Spleen (tissue), 11 donors: Measurements from ENCODE around the gene TNRC6B. TPM values are rescaled to one million over a fixed set of nuclear protein-coding genes. Genes with fewer than 3 reads are reported as not detected.

Experiments
- DNase-seq: peaks from one replicate; pipeline ENCODE4 v3.0.0-alpha.2; 2020
- H3K27ac ChIP-seq, 8 donors: fragments of 200-600 bp; sonication (generic) in 7 of 8; 1 replicate in 4 of 8; 2 replicates in 4 of 8; pipeline versions ENCODE4 v1.5.0 to v1.8.0; 2016 to 2021; ENCODE audit warnings: inconsistent platforms in 4 of 8, mild to moderate bottlenecking in 4 of 8, moderate library complexity in 1 of 8
- H3K27me3 ChIP-seq, 7 donors: fragments of 200-600 bp; sonication (generic) in 6 of 7; replicated peaks in 1 of 7; 1 replicate in 4 of 7; 2 replicates in 3 of 7; pipeline versions ENCODE4 v1.5.0 to v1.8.0; 2016 to 2021; ENCODE audit warnings: inconsistent platforms in 3 of 7, mild to moderate bottlenecking in 1 of 7
- H3K36me3 ChIP-seq, 6 donors: fragments of 200-600 bp; sonication (generic) in 5 of 6; 1 replicate in 4 of 6; 2 replicates in 2 of 6; pipeline versions ENCODE4 v1.5.0 to v1.8.0; 2016 to 2021; ENCODE audit warnings: inconsistent platforms in 2 of 6
- H3K4me1 ChIP-seq, 6 donors: fragments of 200-600 bp; sonication (generic) in 5 of 6; 1 replicate in 3 of 6; 2 replicates in 3 of 6; pipeline versions ENCODE4 v1.5.0 to v1.8.0; 2016 to 2021; ENCODE audit warnings: inconsistent platforms in 3 of 6
- H3K4me3 ChIP-seq, 8 donors: fragments of 200-600 bp; sonication (generic) in 7 of 8; 1 replicate in 4 of 8; 2 replicates in 4 of 8; pipeline versions ENCODE4 v1.5.0 to v1.8.0; 2016 to 2021; ENCODE audit warnings: inconsistent platforms in 4 of 8, mild to moderate bottlenecking in 4 of 8, moderate library complexity in 2 of 8
- H3K9me3 ChIP-seq, 8 donors: fragments of 200-600 bp; sonication (generic) in 7 of 8; 1 replicate in 4 of 8; 2 replicates in 4 of 8; pipeline versions ENCODE4 v1.5.0 to v1.8.0; 2016 to 2021; ENCODE audit warnings: inconsistent platforms in 4 of 8
- CTCF ChIP-seq, 11 experiments: fragments of 200-600 bp in 7 of 11; fragments of 450-650 bp in 4 of 11; sonication (generic) in 4 of 11; IDR thresholded peaks in 8 of 11; conservative IDR thresholded peaks in 3 of 11; 1 replicate in 7 of 11; 2 replicates in 4 of 11; pipeline versions ENCODE4 v1.4.0 to v1.8.0; 2016 to 2021; ENCODE audit warnings: antibody characterized with exemption in 11 of 11, inconsistent platforms in 4 of 11, mild to moderate bottlenecking in 1 of 11
- POLR2A ChIP-seq, 3 donors: fragments of 450-650 bp; IDR thresholded peaks; one replicate each; pipeline ENCODE4 v1.5.1; 2017; ENCODE audit warnings: antibody characterized with exemption in 3 of 3, mild to moderate bottlenecking in 1 of 3
- POLR2AphosphoS5 ChIP-seq, 3 donors: sonication (generic); formaldehyde crosslinking; IDR thresholded peaks; one replicate each; pipeline ENCODE4 v1.5.1; 2017; ENCODE audit warnings: antibody characterized with exemption in 3 of 3
- WGBS, 5 donors: extraction: QIAGEN DNeasy Blood & Tissue Kit in 3 of 5; methylation state at CpG; one replicate each; pipeline versions ENCODE4 v1.1.5 to v1.1.7; 2013 to 2018; 5-methylcytosine and 5-hydroxymethylcytosine counted together
- intact Hi-C: fragments of 100-400 bp; cut with DNase I; formaldehyde crosslinking; loops from one replicate; pipeline ENCODE4 v1.15.0; 2023; ENCODE audit warnings: low total_unique reads
- polyA plus RNA-seq, 3 donors: library from polyadenylated mRNA; stranded (reverse); fragments of 200-250 nt; gene quantifications; one replicate each; pipeline ENCODE4 v1.2.1, GENCODE V29; 2013
- total RNA-seq, 7 donors: library from RNA; depleted of rRNA in 3 of 7; stranded (reverse); fragments of >200 nt in 3 of 7; fragmentation: NEBNext Ultra II Directional in 4 of 7; extraction: Animal tissue kit (Norgen Biotek cat#: 25700) in 4 of 7; gene quantifications; one replicate each; pipeline versions ENCODE4 v1.1.0 to v1.2.1, GENCODE V29; 2016 to 2021
- donor health status: healthy with polysubstance abuse.
- donor health status: DM: no; HTN: no; CAD: no; lungs with moderate emphysema.
- donor health status: DM: no; HTN: no; CAD: no.
- donor health status: Bipolar disorder and iron deficiency.
- donor health status: healthy.
- donor health status: DM: no; HTN: no; CAD: no.
- donor health status: DM: yes; HTN: yes; CAD: no.

Gene TNRC6B
- total and polyA plus RNA-seq, 10 donors, result 1.2 to 221 (median 95.3) TPM

- peaks cover 0 to 59% (median 50%) of the 10 kb centered on the region in 6 donors for H3K36me3 ChIP-seq
- no peak for TF ChIP-seq CTCF (IDR thresholded peaks at IDR 0.05 in 8 of 11, conservative IDR thresholded peaks at IDR 0.05 in 3 of 11)
- no peak for TF ChIP-seq POLR2AphosphoS5 (IDR thresholded peaks at IDR 0.05)
- TF ChIP-seq POLR2A (IDR thresholded peaks at IDR 0.05), result no peak
- H3K4me1 ChIP-seq, result peaks cover 0 to 33% (median 24%) of the 10 kb centered on the region in 6 donors
- H3K27me3 ChIP-seq, result no peaks in the 10 kb centered on the region
- intact Hi-C loops, result no loop called here
- WGBS, 5 donors, result 88 to 94% (median 91%) methylated on average over 6 of the region's 6 CpGs
- no peaks in the 10 kb centered on the region for H3K9me3 ChIP-seq
- H3K4me3 ChIP-seq, result no peak overlapping the region
- no peak overlapping the region for H3K27ac ChIP-seq
- no peak for DNase-seq
Measured at GRCh38 chr22:40368016-40368415, 190.3 kb downstream of the TNRC6B start.

- Histone ChIP-seq H3K36me3 (peaks cover 0 to 59% (median 42%) of the 10 kb centered on the region in 6 donors), H3K27me3 (no peaks in the 10 kb centered on the region), H3K4me1 (peaks cover 0 to 36% (median 26%) of the 10 kb centered on the region in 6 donors), H3K27ac (no peak overlapping the region), H3K9me3 (no peaks in the 10 kb centered on the region), H3K4me3 (no peak overlapping the region)
- whole genome bisulfite sequencing, 5 donors, result 83 to 93% (median 90%) methylated on average over 3 of the region's 3 CpGs
- intact Hi-C loops, result no loop called here
- no peak for DNase-seq
- TF ChIP-seq POLR2A (IDR thresholded peaks at IDR 0.05), result no peak
- no peak for TF ChIP-seq CTCF (IDR thresholded peaks at IDR 0.05 in 8 of 11, conservative IDR thresholded peaks at IDR 0.05 in 3 of 11)
- TF ChIP-seq POLR2AphosphoS5 (IDR thresholded peaks at IDR 0.05), result no peak
Measured at GRCh38 chr22:40368836-40369235, 191.1 kb downstream of the TNRC6B start.

GRCh38 chr22:40374567-40374966 is 196.8 kb downstream of the TNRC6B start:
- WGBS, 5 donors, result 93 to 99% (median 96%) methylated on average over 8 of the region's 8 CpGs
- H3K27me3 ChIP-seq, result no peaks in the 10 kb centered on the region

GRCh38 chr22:40376149-40376548 is 198.4 kb downstream of the TNRC6B start:
- intact Hi-C loops, result no loop called here
- H3K36me3 ChIP-seq, result peaks cover 0 to 10% (median 0%) of the 10 kb centered on the region in 6 donors
- H3K4me3 ChIP-seq, result no peak overlapping the region
- peaks cover 0 to 82% (median 39%) of the 10 kb centered on the region in 6 donors for H3K4me1 ChIP-seq
- H3K27me3 ChIP-seq, result no peaks in the 10 kb centered on the region
- DNase-seq, result no peak
- H3K9me3 ChIP-seq, result no peaks in the 10 kb centered on the region
- TF ChIP-seq POLR2AphosphoS5 (IDR thresholded peaks at IDR 0.05) (no peak), POLR2A (IDR thresholded peaks at IDR 0.05) (no peak), CTCF (IDR thresholded peaks at IDR 0.05 in 8 of 11, conservative IDR thresholded peaks at IDR 0.05 in 3 of 11) (no peak)
- H3K27ac ChIP-seq, result peak overlapping the region in 3 of 8 donors; percentile 16 to 21 (median 18)
- 67 to 82% (median 71%) methylated on average over 5 of the region's 5 CpGs for WGBS, 5 donors

More at GRCh38 chr22:40374567-40374966, 196.8 kb downstream of the TNRC6B start:
- no peak for DNase-seq
- no peaks in the 10 kb centered on the region for H3K9me3 ChIP-seq
- no peak overlapping the region for H3K4me3 ChIP-seq
- H3K27ac ChIP-seq, result no peak overlapping the region
- TF ChIP-seq POLR2AphosphoS5 (IDR thresholded peaks at IDR 0.05) (no peak), POLR2A (IDR thresholded peaks at IDR 0.05) (no peak), CTCF (IDR thresholded peaks at IDR 0.05 in 8 of 11, conservative IDR thresholded peaks at IDR 0.05 in 3 of 11) (no peak)
- H3K4me1 ChIP-seq, result peaks cover 0 to 89% (median 49%) of the 10 kb centered on the region in 6 donors
- intact Hi-C loops, result no loop called here
- peaks cover 0 to 10% (median 0%) of the 10 kb centered on the region in 6 donors for H3K36me3 ChIP-seq
